HCT116 (cell line): ENCODE results near the gene HEPACAM.

ENCODE experiments used
- EZH2 ChIP-seq: fragments of 200-600 bp; sonication (generic); IDR thresholded peaks from 2 replicates; pipeline ENCODE4 v1.6.1; 2017; ENCODE audit warnings: antibody characterized with exemption, mixed run types
- JUND ChIP-seq: IDR thresholded peaks from 2 replicates; pipeline ENCODE4 v1.6.1; 2012
- POLR2A ChIP-seq: IDR thresholded peaks from 2 replicates; pipeline ENCODE4 v1.7.0; 2011; ENCODE audit warnings: borderline replicate concordance; ENCODE audit not compliant: insufficient read depth, insufficient read length; ENCODE audit errors: extremely low read depth
- POLR2AphosphoS5 ChIP-seq: IDR thresholded peaks from 2 replicates; pipeline ENCODE4 v1.6.1; 2011; ENCODE audit warnings: mild to moderate bottlenecking, low read depth, low read length, moderate library complexity
- RAD21 ChIP-seq: IDR thresholded peaks from 2 replicates; pipeline ENCODE4 v1.6.1; 2012; ENCODE audit warnings: low read depth, mild to moderate bottlenecking
- SIN3A ChIP-seq: IDR thresholded peaks from 2 replicates; pipeline ENCODE4 v1.6.1; 2012; ENCODE audit warnings: low read depth
- SP1 ChIP-seq: IDR thresholded peaks from 2 replicates; pipeline ENCODE4 v1.6.1; 2012; ENCODE audit warnings: low read depth
- TCF7L2 ChIP-seq: IDR thresholded peaks from 2 replicates; pipeline ENCODE4 v1.7.0; 2011; ENCODE audit warnings: borderline replicate concordance, inconsistent platforms; ENCODE audit not compliant: insufficient read depth, insufficient read length; ENCODE audit errors: extremely low read depth
- YY1 ChIP-seq: IDR thresholded peaks from 2 replicates; pipeline ENCODE4 v1.6.1; 2011; ENCODE audit warnings: low read length, low read depth, moderate library complexity, mild to moderate bottlenecking; ENCODE audit not compliant: insufficient replicate concordance; ENCODE audit errors: extremely low read depth
- TF ChIP-seq, protein P1 (sequence below), 3 experiments: fragments of 200-600 bp in 1 of 3; sonication (generic) in 1 of 3; IDR thresholded peaks in 2 of 3; conservative IDR thresholded peaks in 1 of 3; 2 replicates each; pipeline ENCODE4 v1.5.1; 2012 to 2017; ENCODE audit warnings: low read depth in 2 of 3, low read length in 2 of 3, antibody characterized with exemption in 1 of 3, borderline replicate concordance in 1 of 3, control low read depth in 1 of 3, mild to moderate bottlenecking in 1 of 3, mixed read lengths in 1 of 3, mixed run types in 1 of 3, moderate library complexity in 1 of 3; ENCODE audit not compliant: insufficient read depth in 1 of 3
- TF ChIP-seq, protein P2 (sequence below): IDR thresholded peaks from 2 replicates; pipeline ENCODE4 v1.6.1; 2012

DNA sequence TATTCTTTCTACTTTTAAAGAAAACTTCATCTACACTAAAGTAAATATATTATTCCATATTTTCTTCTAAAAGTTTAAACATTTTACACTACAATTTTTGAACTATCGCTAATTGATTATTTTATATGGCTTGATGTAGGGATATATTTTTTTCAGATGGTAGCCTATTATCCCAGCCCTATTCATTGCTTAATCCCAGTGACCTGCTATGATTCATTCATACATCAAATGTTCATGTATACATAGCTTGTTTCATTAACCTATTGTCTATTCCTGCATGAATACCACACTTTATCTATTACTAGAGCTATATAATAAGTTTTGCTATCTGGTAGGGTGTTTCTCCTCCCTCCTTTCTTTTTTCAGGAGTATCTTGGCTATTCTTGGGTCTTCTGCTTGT, 33.2 kb downstream of the HEPACAM start:
- TF ChIP-seq TCF7L2 (no peak), EZH2 (no peak), POLR2AphosphoS5 (no peak), RAD21 (no peak), SIN3A (no peak), YY1 (no peak), SP1 (no peak), JUND (no peak), POLR2A (no peak)
- TF ChIP-seq, protein P1, sequence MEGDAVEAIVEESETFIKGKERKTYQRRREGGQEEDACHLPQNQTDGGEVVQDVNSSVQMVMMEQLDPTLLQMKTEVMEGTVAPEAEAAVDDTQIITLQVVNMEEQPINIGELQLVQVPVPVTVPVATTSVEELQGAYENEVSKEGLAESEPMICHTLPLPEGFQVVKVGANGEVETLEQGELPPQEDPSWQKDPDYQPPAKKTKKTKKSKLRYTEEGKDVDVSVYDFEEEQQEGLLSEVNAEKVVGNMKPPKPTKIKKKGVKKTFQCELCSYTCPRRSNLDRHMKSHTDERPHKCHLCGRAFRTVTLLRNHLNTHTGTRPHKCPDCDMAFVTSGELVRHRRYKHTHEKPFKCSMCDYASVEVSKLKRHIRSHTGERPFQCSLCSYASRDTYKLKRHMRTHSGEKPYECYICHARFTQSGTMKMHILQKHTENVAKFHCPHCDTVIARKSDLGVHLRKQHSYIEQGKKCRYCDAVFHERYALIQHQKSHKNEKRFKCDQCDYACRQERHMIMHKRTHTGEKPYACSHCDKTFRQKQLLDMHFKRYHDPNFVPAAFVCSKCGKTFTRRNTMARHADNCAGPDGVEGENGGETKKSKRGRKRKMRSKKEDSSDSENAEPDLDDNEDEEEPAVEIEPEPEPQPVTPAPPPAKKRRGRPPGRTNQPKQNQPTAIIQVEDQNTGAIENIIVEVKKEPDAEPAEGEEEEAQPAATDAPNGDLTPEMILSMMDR (IDR thresholded peaks at IDR 0.05 in 2 of 3, conservative IDR thresholded peaks at IDR 0.05 in 1 of 3; ENCODE audit: borderline replicate concordance in 1 of 3, insufficient read depth in 1 of 3, low read depth in 2 of 3, low read length in 2 of 3), result no peak
- TF ChIP-seq, protein P2, sequence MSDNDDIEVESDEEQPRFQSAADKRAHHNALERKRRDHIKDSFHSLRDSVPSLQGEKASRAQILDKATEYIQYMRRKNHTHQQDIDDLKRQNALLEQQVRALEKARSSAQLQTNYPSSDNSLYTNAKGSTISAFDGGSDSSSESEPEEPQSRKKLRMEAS, result no peak
